ELF-1 (cell line): ENCODE results near the gene WBP2NL.

Experiments
- DNase-seq: peaks from one replicate; pipeline ENCODE4 v3.0.0-alpha.2; 2016; ENCODE audit warnings: low read depth, low spot score

WBP2NL gene

DNA sequence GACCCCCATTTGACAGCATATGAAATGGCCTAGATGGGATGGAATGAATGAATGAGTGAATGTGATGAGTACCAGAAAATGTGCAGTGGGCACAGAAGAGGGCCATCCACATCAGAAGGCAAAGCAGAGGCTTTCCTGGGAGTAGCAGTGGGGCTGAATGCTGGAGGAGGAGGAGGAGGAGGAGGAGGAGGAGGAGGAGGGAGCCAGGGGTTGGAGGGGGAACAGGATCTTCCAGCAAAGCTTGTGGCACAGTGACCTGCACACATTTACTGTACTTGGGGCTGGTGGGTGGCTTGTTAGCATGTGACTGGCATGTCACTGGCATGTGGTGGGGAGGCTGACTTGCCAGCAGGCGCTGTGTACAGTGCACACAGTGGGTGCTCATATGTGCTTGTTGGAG is 19.9 kb upstream of the WBP2NL start:
- DNase-seq, result no peak

GRCh38 chr22:41979423-41980250 is 19.0 kb upstream of the WBP2NL start:
- no peak for DNase-seq

GRCh38 chr22:41982865-41983264 is 15.7 kb upstream of the WBP2NL start:
- DNase-seq, result no peak

GRCh38 chr22:41983513-41984405 is 14.8 kb upstream of the WBP2NL start:
- DNase-seq, result no peak

- DNase-seq, result no peak
These were observed 11.3 kb upstream of the WBP2NL start for GRCh38 chr22:41987276-41987675.

DNA sequence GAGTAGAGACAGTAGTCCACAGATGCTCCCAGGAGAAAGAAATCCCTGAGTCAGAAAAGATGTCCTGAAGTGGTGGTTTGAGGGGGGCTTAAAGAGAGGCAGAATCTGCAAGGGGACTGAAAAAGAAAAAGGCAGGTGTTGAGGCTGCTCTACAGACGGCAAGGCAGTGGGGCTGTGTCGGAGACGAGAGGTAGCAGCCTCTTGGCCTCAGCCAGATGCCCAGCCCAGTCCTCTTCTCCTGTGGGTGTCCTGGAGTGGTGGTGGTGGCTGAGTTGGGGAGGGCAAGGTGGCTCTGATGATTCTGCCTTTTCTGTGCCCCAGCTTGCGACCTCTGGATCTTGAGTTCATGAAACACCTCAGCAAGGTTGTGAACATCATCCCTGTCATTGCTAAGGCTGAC is 9.3 kb upstream of the WBP2NL start:
- no peak for DNase-seq

GRCh38 chr22:41991111-41991510 is 7.5 kb upstream of the WBP2NL start:
- no peak for DNase-seq

- no peak for DNase-seq
These were observed 6.1 kb upstream of the WBP2NL start for GRCh38 chr22:41992496-41992895.

DNA sequence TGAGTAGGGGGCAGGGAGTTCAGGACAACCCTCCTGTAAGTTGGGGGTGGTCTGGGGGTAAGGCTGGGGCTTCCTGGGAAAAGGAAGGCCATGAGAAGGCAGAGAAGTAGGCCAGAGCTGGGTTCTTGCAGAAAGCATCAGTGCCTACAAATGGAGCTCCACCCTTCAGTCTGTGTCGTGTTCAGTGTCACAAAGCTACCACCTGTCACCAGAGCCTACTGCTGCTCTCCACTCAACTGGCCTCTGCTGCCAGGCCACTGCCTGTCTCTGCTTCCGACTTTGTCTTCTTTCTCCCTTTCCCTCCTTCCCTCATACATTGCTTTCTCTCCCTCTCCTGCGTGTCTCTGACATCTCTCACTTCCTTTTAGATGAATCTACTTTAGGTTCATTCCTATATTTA is 3.4 kb upstream of the WBP2NL start:
- DNase-seq, result no peak

GRCh38 chr22:41996826-41997225 is 1.8 kb upstream of the WBP2NL start:
- DNase-seq, result no peak

DNA sequence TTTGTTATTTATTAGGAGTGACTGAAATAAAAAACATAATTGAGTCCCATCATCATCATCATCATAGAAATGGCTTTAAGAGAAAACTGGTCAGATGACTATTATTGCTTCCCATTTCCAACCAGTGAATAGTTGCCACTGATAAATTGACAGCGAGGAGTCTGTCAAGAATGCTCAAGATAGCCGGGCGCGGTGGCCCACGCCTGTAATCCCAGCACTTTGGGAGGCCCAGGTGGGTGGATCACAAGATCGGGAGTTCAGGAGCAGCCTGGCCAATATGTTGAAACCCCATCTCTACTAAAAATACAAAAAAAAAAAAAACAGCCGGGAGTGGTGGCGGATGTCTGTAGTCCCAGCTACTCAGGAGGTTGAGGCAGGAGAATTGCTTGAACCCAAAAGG is 1.9 kb downstream of the WBP2NL start:
- no peak for DNase-seq

DNA sequence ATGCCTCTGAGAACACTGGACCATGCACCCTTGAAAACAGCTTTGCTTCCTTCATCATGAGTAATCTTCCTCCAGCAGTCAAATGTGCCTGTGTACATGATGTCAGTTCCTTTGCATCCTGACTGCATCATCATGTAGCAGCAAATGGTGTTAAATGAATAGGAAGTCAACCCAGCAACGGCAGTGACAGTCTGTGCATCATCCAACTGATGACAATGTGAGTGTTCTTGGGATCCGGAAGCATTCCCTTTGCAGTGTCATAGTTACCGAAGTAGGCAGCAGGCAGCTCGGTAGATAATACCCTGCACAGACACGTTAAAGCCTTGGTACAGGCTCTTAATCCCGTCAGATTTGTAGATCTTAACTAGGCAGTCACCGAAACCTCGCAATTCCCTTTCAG is 2.5 kb downstream of the WBP2NL start:
- DNase-seq, result no peak

DNA sequence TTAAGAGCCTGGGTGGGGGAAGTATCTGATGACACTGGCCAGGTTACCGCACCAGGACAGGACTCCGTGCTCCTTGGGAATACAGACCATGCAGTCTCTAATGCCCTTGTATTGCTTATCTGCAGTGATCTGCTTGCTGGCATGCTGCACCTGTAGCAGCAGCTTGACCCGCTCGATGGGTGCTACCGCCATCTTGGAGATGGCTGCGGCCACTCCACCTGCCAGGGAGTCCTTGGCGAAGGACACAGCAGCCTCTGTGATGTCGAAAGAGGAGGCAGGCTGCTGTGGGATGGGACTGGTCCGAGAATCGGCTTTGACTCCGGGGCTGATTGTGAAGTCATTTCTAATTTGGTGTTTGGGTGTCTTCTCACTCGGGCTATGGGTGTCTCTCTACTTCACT is 3.1 kb downstream of the WBP2NL start:
- DNase-seq, result no peak

DNA sequence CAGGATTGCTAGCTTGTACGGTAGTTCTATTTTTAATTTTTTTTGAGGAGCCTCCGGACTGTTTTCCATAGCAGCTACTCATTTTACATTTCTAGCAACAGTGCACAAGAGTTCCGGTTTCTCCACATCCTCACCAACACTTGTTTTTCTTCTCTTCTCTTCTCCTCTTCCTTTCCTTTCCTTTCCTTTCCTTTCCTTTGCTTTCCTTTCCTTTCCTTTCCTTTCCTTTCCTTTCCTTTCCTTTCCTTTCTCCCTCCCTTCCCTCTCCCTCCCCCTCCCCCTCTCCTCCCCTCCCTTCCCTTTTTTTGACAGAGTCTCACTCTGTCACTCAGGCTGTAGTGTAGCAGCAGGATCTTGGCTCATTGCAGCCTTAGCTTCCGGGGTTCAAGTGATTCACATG is 9.3 kb downstream of the WBP2NL start:
- DNase-seq, result no peak

DNA sequence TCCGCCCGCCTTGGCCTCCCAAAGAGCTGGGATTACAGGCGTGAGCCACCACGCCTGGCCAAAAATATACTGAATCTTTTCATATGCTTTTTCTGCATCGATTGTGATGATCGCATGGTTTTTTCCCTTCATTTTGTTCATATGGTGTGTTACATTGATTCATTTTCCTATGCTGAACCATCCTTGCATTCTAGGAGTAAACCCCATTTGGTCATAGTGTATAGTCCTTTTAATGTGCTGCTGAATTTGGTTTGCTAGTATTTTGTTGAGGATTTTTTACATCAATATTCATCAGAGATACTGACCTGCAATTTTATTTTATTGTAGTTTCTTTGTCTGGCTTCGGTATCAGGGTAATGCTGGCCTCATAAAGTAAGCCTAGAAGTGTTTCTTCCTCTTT is 12.2 kb downstream of the WBP2NL start:
- no peak for DNase-seq

GRCh38 chr22:42013385-42013784 is 14.8 kb downstream of the WBP2NL start:
- no peak for DNase-seq

DNA sequence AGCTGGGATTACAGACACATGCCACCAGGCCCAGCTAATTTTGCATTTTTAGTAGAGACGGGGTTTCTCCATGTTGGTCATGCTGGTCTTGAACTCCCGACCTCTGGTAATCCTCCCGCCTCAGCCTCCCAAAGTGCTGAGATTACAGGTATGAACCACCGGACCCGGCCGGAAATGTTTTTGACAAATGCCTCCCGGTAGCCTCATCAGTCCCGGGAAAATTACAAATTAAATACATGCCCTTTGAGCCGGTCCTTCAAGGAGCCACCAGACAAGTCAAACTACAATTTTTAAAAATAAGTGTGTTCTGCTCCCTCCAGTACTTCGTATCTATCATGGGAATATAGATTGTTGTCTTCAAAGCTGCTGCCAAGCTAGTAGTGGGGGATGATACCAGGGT is 17.5 kb downstream of the WBP2NL start:
- DNase-seq, result no peak

DNA sequence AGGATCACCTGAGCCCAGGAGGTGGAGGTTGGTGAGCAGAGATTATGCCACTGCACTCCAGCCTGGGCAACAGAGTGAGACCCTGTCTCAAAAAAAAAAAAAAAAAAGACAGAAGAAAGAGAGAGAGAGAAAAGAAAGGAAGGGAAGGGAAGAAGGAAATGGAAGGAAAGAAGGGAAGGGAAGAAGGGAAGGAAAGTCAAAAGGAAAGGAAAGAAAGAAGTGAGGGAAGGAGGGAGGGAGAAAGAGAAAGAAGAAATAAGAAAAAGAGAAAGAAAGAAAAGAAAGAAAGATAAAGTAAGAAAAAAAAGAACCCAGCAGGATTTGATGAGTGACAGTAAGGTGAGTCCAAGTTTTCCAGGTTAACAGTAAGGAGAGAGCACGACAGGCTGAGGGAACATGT is 19.6 kb downstream of the WBP2NL start:
- DNase-seq, result no peak

DNA sequence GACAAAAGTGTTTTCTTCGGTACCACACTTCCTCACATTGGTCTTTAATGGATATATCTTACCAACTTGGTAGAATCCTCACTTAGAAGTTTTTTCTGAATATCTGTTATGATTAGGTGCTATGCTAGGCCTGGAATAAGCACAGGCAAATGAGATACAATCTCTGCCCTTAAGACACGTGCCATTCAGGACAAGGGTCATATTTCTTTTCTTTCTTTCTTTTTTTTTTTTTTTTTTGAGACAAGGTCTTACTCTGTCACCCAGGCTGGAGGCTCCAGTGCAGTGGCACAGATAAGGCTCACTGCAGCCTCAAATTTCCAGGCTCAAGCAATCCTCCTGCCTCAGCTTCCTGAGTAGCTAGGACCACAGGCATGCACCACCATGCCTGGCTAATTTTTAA is 23.0 kb downstream of the WBP2NL start:
- DNase-seq, result no peak

GRCh38 chr22:42022162-42022847 is 23.7 kb downstream of the WBP2NL start:
- DNase-seq, result no peak

DNA sequence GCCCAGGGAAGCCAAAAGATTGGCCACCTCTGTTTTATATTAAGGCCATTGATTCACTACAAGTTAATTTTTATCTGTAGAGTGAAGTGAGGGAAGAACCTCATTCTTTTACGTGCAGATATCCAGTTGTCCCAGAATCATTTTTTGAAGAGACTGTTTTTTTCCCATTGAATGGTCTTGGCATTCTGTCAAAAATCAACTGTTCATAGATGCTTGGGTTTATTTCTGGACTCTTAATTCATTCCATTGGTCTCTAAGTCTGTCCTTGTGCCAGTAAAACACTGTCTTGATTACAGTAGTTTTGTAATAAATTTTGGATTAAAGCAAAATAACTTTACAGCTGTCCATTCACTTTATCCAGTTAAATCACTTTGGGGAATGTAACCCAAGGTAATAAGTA is 26.8 kb downstream of the WBP2NL start:
- no peak for DNase-seq

DNA sequence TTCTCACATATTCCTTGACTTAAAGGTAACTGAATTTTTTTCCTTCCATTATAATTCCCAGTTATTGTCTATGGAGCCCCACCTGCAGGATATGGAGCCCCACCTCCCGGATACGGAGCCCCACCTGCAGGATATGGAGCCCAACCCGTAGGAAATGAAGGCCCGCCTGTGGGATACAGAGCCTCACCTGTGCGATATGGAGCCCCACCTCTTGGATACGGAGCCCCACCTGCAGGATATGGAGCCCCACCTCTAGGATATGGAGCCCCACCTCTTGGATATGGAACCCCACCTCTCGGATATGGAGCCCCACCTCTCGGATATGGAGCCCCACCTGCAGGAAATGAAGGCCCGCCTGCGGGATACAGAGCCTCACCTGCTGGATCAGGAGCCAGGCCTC is 28.1 kb downstream of the WBP2NL start:
- DNase-seq, result no peak
